Psoas muscle (tissue), 8 donors: ENCODE measurements around the gene EEFSEC. TPM values are rescaled to one million over a fixed set of nuclear protein-coding genes. Genes with fewer than 3 reads are reported as not detected.

ENCODE experiments used
- ATAC-seq, 4 donors: fragments of 200-7000 bp; cut with Tn5 transposase; one replicate each; pipeline ENCODE4 v1.9.1; 2020; ENCODE audit warnings: moderate library complexity in 3 of 4, mild to moderate bottlenecking in 2 of 4
- DNase-seq, 2 donors: peaks; one replicate each; pipeline ENCODE4 v3.0.0-alpha.2; 2020
- H3K27ac ChIP-seq: fragments of 200-600 bp; one replicate; pipeline ENCODE4 v1.8.0; 2022
- H3K27me3 ChIP-seq, 3 donors: fragments of 200-600 bp in 1 of 3; one replicate each; pipeline versions ENCODE4 v1.6.1 to v1.8.0; 2013 to 2022; ENCODE audit warnings: low read length in 2 of 3, mild to moderate bottlenecking in 2 of 3, moderate library complexity in 1 of 3; ENCODE audit not compliant: insufficient read depth in 3 of 3
- H3K36me3 ChIP-seq, 2 donors: fragments of 200-600 bp in 1 of 2; one replicate each; pipeline versions ENCODE4 v1.6.1 to v1.8.0; 2013 to 2022; ENCODE audit warnings: low read depth in 1 of 2, mild to moderate bottlenecking in 1 of 2, moderate library complexity in 1 of 2; ENCODE audit not compliant: insufficient read depth in 1 of 2
- H3K4me1 ChIP-seq: fragments of 200-600 bp; one replicate; pipeline ENCODE4 v1.8.0; 2022
- H3K4me3 ChIP-seq: fragments of 200-600 bp; one replicate; pipeline ENCODE4 v1.8.0; 2022; ENCODE audit warnings: mild to moderate bottlenecking
- H3K9me3 ChIP-seq: fragments of 200-600 bp; one replicate; pipeline ENCODE4 v1.8.0; 2022
- CTCF ChIP-seq: fragments of 200-600 bp; IDR thresholded peaks from one replicate; pipeline ENCODE4 v1.8.0; 2022; ENCODE audit warnings: antibody characterized with exemption
- WGBS, 3 donors: extraction: QIAGEN DNeasy Blood & Tissue Kit; methylation state at CpG; one replicate each; pipeline versions ENCODE4 v1.1.6 to v1.1.7; 2013; 5-methylcytosine and 5-hydroxymethylcytosine counted together
- intact Hi-C, 2 donors: fragments of 100-400 bp; cut with DNase I; formaldehyde crosslinking; loops; one replicate each; pipeline versions ENCODE4 v1.11.0 to v1.14.2; 2022
- polyA plus RNA-seq, 3 donors: library from polyadenylated mRNA; stranded (reverse); fragments of 200-250 nt; gene quantifications; one replicate each; pipeline ENCODE4 v1.2.3, GENCODE V29; 2013
- total RNA-seq, 4 donors: library from RNA; stranded (reverse); fragmentation: NEBNext Ultra II Directional in 2 of 4; extraction: Animal tissue kit (Norgen Biotek cat#: 25700) in 2 of 4; gene quantifications; one replicate each; pipeline versions ENCODE4 v1.2.1 to v1.2.4, GENCODE V29; 2021 to 2023
- donor health status: healthy with polysubstance abuse.
- donor health status: DM: no; HTN: no; CAD: no; lungs with moderate emphysema.
- donor health status: Bipolar disorder and iron deficiency.
- donor health status: healthy.
- donor health status: DM: yes; HTN: yes; CAD: no.
- donor health status: DM: no; HTN: no; CAD: no.
- donor health status: DM: no; HTN: no; CAD: no.
- donor health status: DM: yes; HTN: yes; CAD: no.

The EEFSEC gene
- total and polyA plus RNA-seq, 7 donors, result 10.7 to 18.9 (median 14.0) TPM

DNA sequence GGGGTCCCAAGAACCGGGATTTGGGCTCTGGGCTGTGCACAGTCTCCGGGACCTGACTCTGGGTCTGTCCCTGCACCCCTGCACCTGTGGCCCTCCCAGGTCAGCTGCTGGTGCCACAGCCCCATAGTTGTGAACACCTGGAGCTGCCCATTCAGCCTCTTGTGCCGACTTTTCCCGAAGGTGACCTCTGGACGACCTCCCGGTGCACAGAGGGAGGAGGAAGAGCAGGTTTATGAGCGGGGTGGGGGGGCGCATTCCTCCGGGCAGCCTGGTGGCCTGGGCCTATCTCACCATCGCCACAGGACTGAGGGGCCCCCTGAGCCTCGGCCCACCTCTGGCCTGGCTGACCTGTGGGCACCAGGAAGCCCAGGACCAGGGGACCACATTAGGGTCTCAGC is 268.2 kb downstream of the EEFSEC start:
- ATAC-seq (no peak), DNase-seq (no peak)
- H3K9me3 ChIP-seq, result no peaks in the 10 kb centered on the region
- H3K27ac ChIP-seq, result no peak overlapping the region
- TF ChIP-seq CTCF, result no peak
- no peaks in the 10 kb centered on the region for H3K36me3 ChIP-seq
- intact Hi-C loops, result no loop called here
- H3K4me3 ChIP-seq, result no peak overlapping the region
- WGBS, 3 donors, result 65 to 78% (median 74%) methylated on average over 7 to 11 of the region's 11 CpGs
- no peaks in the 10 kb centered on the region for H3K27me3 ChIP-seq
- peaks cover 3% of the 10 kb centered on the region for H3K4me1 ChIP-seq

GRCh38 chr3:128421966-128422365 is 268.7 kb downstream of the EEFSEC start:
- DNase-seq, result no peak
- Histone ChIP-seq H3K4me1 (peaks cover 3% of the 10 kb centered on the region), H3K9me3 (no peaks in the 10 kb centered on the region), H3K27ac (no peak overlapping the region), H3K36me3 (no peaks in the 10 kb centered on the region), H3K27me3 (no peaks in the 10 kb centered on the region), H3K4me3 (no peak overlapping the region)
- TF ChIP-seq CTCF, result no peak
- intact Hi-C loops, result no loop called here
- 82 to 92% (median 90%) methylated on average over 7 of the region's 7 CpGs for WGBS, 3 donors
- no peak for ATAC-seq

DNA sequence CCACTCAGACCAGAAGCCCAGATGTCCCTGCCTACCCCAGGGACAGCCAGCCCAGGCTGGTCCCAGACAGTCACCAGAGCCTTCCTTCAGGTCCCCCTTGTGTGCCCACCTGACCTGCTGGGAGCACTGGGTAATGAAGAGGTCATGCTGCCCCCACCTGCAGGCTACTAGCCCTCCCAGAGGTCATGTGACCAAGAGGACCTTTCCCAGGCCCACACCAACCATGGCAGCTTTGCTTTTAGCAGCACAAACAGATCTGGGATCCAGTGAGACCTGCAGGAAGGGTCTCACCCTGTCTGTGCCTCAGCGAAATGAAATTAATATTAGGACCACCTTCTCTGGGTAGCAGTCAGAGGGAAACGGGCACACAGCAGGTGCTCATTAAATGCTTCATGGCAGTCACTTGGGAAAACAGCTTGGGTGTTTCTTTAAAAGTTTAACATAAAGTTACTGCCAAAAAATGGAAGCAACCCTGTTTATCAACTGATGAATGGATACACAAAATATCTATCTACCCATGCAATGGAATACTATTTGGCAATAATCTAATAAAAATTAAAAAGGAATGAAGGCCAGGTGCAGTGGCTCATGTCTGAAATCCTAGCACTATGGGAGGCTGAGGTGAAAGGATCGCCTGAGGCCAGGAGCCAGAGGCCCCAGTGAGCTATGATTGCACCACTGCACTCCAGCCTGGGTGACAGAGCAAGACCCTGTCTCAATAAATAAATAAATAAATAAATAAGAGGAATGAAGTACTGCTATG is 269.7 kb downstream of the EEFSEC start:
- ATAC-seq, result no peak
- DNase-seq, result no peak
- Histone ChIP-seq H3K27ac (no peak overlapping the region), H3K4me3 (no peak overlapping the region), H3K36me3 (no peaks in the 10 kb centered on the region), H3K4me1 (peaks cover 3% of the 10 kb centered on the region), H3K27me3 (no peaks in the 10 kb centered on the region), H3K9me3 (no peaks in the 10 kb centered on the region)
- no peak for TF ChIP-seq CTCF
- intact Hi-C loops, result no loop called here
- 88 to 92% (median 92%) methylated on average over 3 of the region's 3 CpGs for WGBS, 3 donors

- intact Hi-C loops, result no loop called here
- no peak for DNase-seq
These were observed 270.4 kb downstream of the EEFSEC start for GRCh38 chr3:128423525-128424147.

More at GRCh38 chr3:128423525-128424147, 270.4 kb downstream of the EEFSEC start:
- H3K36me3 ChIP-seq, result no peaks in the 10 kb centered on the region
- 87 to 94% (median 93%) methylated on average over 7 of the region's 7 CpGs for WGBS, 3 donors
- ATAC-seq, result no peak
- H3K27me3 ChIP-seq, result no peaks in the 10 kb centered on the region
- no peaks in the 10 kb centered on the region for H3K9me3 ChIP-seq
- H3K4me3 ChIP-seq, result no peak overlapping the region
- H3K27ac ChIP-seq, result no peak overlapping the region
- peaks cover 3% of the 10 kb centered on the region for H3K4me1 ChIP-seq
- no peak for TF ChIP-seq CTCF
